A673 (cell line): ENCODE data around the gene SSTR5.

ENCODE experiments used
- CTCF ChIP-seq: fragments of 300-800, 200-600 bp; sonication (generic); conservative IDR thresholded peaks from 2 replicates; pipeline ENCODE4 v1.5.1; 2017; ENCODE audit warnings: low read depth, mild to moderate bottlenecking, antibody characterized with exemption, low read length, moderate library complexity, mixed read lengths
- EZH2 ChIP-seq: fragments of 200-600 bp; sonication (generic); IDR thresholded peaks from 2 replicates; pipeline ENCODE4 v1.6.1; 2017; ENCODE audit warnings: borderline replicate concordance, low read depth, mild to moderate bottlenecking, mixed read lengths, antibody characterized with exemption, low read length; ENCODE audit not compliant: poor library complexity, severe bottlenecking

GRCh38 chr16:1081734-1082265, 9.3 kb downstream of the SSTR5 start:
- TF ChIP-seq CTCF, result no peak
- TF ChIP-seq EZH2, result no peak
